Upper lobe of left lung (tissue), 4 donors: ENCODE measurements around the gene ELOVL5.

ENCODE experiments used
- CTCF ChIP-seq, 6 experiments: fragments of 450-650 bp in 4 of 6; fragments of 200-600 bp in 2 of 6; sonication (generic) in 2 of 6; IDR thresholded peaks; one replicate each; pipeline ENCODE4 v1.5.1; 2016 to 2019; ENCODE audit warnings: antibody characterized with exemption in 6 of 6
- EP300 ChIP-seq, 4 donors: sonication (generic); formaldehyde crosslinking; IDR thresholded peaks; one replicate each; pipeline ENCODE4 v1.5.1; 2017; ENCODE audit warnings: antibody characterized with exemption in 4 of 4, control low read depth in 2 of 4
- POLR2A ChIP-seq, 4 donors: fragments of 450-650 bp; IDR thresholded peaks; one replicate each; pipeline ENCODE4 v1.5.1; 2016 to 2017; ENCODE audit warnings: antibody characterized with exemption in 4 of 4, mild to moderate bottlenecking in 2 of 4
- POLR2AphosphoS5 ChIP-seq, 2 donors: sonication (generic); formaldehyde crosslinking; IDR thresholded peaks; one replicate each; pipeline ENCODE4 v1.5.1; 2017; ENCODE audit warnings: antibody characterized with exemption in 2 of 2

GRCh38 chr6:53336070-53336469, 12.7 kb downstream of the ELOVL5 start:
- TF ChIP-seq CTCF (IDR thresholded peaks at IDR 0.05), result no peak
- TF ChIP-seq POLR2AphosphoS5 (IDR thresholded peaks at IDR 0.05), result no peak
- no peak for TF ChIP-seq POLR2A (IDR thresholded peaks at IDR 0.05)
- TF ChIP-seq EP300 (IDR thresholded peaks at IDR 0.05), result no peak
